K562 (cell line): ENCODE data around the gene GSTA3. TPM values are rescaled to one million over a fixed set of nuclear protein-coding genes. Genes with fewer than 3 reads are reported as not detected.

Source experiments
- ATAC-seq: fragments of 200-7000 bp; cut with Tn5 transposase; 3 replicates; pipeline ENCODE4 v1.9.1; 2020; ENCODE audit warnings: moderate library complexity
- BruUV-seq: library from RNA; stranded (reverse); fragments of 400-500 nt; replicated peaks from 2 replicates; lab custom pipeline; 2021; lab: Mats Ljungman, UMichigan
- CTCF ChIA-PET: fragments of 300-600 bp; formaldehyde crosslinking; extraction: SDS; loops from one replicate; lab custom pipeline; 2021; ENCODE audit warnings: low intra/inter-chr PET ratio; lab: Yijun Ruan, JAX
- POLR2A ChIA-PET: fragments of 300-600, 350-650 bp; sonication (Branson Sonifier 250); formaldehyde crosslinking; extraction: SDS; loops from one replicate; lab custom pipeline; 2021; ENCODE audit warnings: antibody characterized with exemption, inconsistent platforms; lab: Yijun Ruan, JAX
- DNase-seq, 4 experiments: peaks; one replicate each; pipeline versions ENCODE4 v3.0.0 to v3.0.0-alpha.2; 2011 to 2018; ENCODE audit warnings: low spot score in 3 of 4, mixed read lengths in 3 of 4; ENCODE audit errors: extremely low read depth in 1 of 4
- FAIRE-seq: peaks from 2 replicates; lab custom pipeline; 2011; peaks lifted over from hg19 to GRCh38; lab: Jason Lieb, UNC
- H2AFZ ChIP-seq: 2 replicates; pipeline ENCODE4 v1.6.0; 2011; ENCODE audit warnings: low read depth, low read length, control low read depth, inconsistent platforms
- H3K27ac ChIP-seq: fragments of 200-600 bp; 3 replicates; pipeline ENCODE4 v1.8.0; 2011; ENCODE audit warnings: low read depth, mild to moderate bottlenecking, control low read depth, inconsistent platforms, low read length, moderate library complexity, mixed read lengths; ENCODE audit errors: extremely low read depth
- H3K27me3 ChIP-seq, 2 experiments: fragments of 300-600 bp in 1 of 2; 2 replicates in 1 of 2; 3 replicates in 1 of 2; pipeline versions ENCODE4 v1.6.0 to v1.8.0; 2011; ENCODE audit warnings: inconsistent platforms in 2 of 2, low read length in 2 of 2, mild to moderate bottlenecking in 1 of 2, mixed read lengths in 1 of 2, moderate library complexity in 1 of 2; ENCODE audit not compliant: control insufficient read depth in 2 of 2, insufficient read depth in 2 of 2
- H3K36me3 ChIP-seq: fragments of 300-600 bp; 3 replicates; pipeline ENCODE4 v1.8.0; 2011; ENCODE audit warnings: mild to moderate bottlenecking, low read length, inconsistent platforms; ENCODE audit not compliant: control insufficient read depth, insufficient read depth
- H3K4me1 ChIP-seq, 2 experiments: fragments of 200-600 bp in 1 of 2; replicated peaks in 1 of 2; 2 replicates in 1 of 2; 3 replicates in 1 of 2; pipeline versions ENCODE4 v1.5.1 to v1.8.0; 2011; ENCODE audit warnings: inconsistent platforms in 2 of 2, low read length in 2 of 2, mild to moderate bottlenecking in 1 of 2, mixed read lengths in 1 of 2, moderate library complexity in 1 of 2; ENCODE audit not compliant: control insufficient read depth in 2 of 2, insufficient read depth in 2 of 2
- H3K4me2 ChIP-seq: 2 replicates; pipeline ENCODE4 v1.6.1; 2011; ENCODE audit warnings: low read length, control low read depth, inconsistent platforms, mixed read lengths; ENCODE audit not compliant: insufficient read depth
- H3K4me3 ChIP-seq: fragments of 200-600 bp; sonication (generic), shearing (Covaris generic); 2 replicates; pipeline ENCODE4 v1.5.1; 2016; ENCODE audit warnings: control low read depth, inconsistent platforms
- H3K79me2 ChIP-seq: fragments of 200-600 bp; 3 replicates; pipeline ENCODE4 v1.8.0; 2011; ENCODE audit warnings: low read length, inconsistent platforms; ENCODE audit not compliant: control insufficient read depth, insufficient read depth
- H3K9ac ChIP-seq, 2 experiments: 2 replicates each; pipeline versions ENCODE4 v1.6.0 to v1.6.1; 2011; ENCODE audit warnings: low read depth in 2 of 2, low read length in 2 of 2, control low read depth in 1 of 2, inconsistent platforms in 1 of 2, mild to moderate bottlenecking in 1 of 2, mixed read lengths in 1 of 2; ENCODE audit not compliant: insufficient read depth in 1 of 2
- H3K9me1 ChIP-seq: one replicate; pipeline ENCODE4 v1.6.0; 2011; ENCODE audit warnings: inconsistent platforms, mild to moderate bottlenecking, low read length, moderate library complexity; ENCODE audit not compliant: control insufficient read depth, insufficient read depth
- H3K9me3 ChIP-seq: replicated peaks from 2 replicates; pipeline ENCODE4 v1.5.1; 2011; ENCODE audit warnings: low read depth, low read length, inconsistent platforms; ENCODE audit not compliant: control insufficient read depth, insufficient read depth
- H4K20me1 ChIP-seq: replicated peaks from 2 replicates; pipeline ENCODE4 v1.6.1; 2011; ENCODE audit warnings: low read length, inconsistent platforms, mixed read lengths; ENCODE audit not compliant: control insufficient read depth, insufficient read depth
- BHLHE40 ChIP-seq: IDR thresholded peaks from 2 replicates; pipeline ENCODE4 v1.6.1; 2011; ENCODE audit warnings: low read length, improper control_type of control experiment
- CCNT2 ChIP-seq: IDR thresholded peaks from 2 replicates; pipeline ENCODE4 v1.6.1; 2011; ENCODE audit warnings: borderline replicate concordance, low read depth, mild to moderate bottlenecking, moderate library complexity, mixed read lengths, low read length; ENCODE audit not compliant: insufficient read length; ENCODE audit errors: extremely low read depth
- E2F5 ChIP-seq: sonication (generic); formaldehyde crosslinking; IDR thresholded peaks from 2 replicates; pipeline ENCODE4 v1.8.0; 2022; ENCODE audit warnings: mild to moderate bottlenecking, missing genetic modification reagents
- HDAC3 ChIP-seq: fragments of 450-650 bp; IDR thresholded peaks from 2 replicates; pipeline ENCODE4 v1.6.1; 2018; ENCODE audit warnings: borderline replicate concordance, mild to moderate bottlenecking, moderate library complexity; ENCODE audit not compliant: partially characterized antibody
- MCM3 ChIP-seq: fragments of 450-650 bp; IDR thresholded peaks from 2 replicates; pipeline ENCODE4 v1.6.1; 2016
- MEF2D ChIP-seq: conservative IDR thresholded peaks from 2 replicates; pipeline ENCODE4 v1.6.1; 2016; ENCODE audit warnings: low read depth, missing genetic modification characterization, missing compliant biosample characterization
- NR1H2 ChIP-seq: sonication (generic); formaldehyde crosslinking; IDR thresholded peaks from 2 replicates; pipeline ENCODE4 v1.4.0; 2020; ENCODE audit warnings: mild to moderate bottlenecking, missing genetic modification reagents
- POLR2B ChIP-seq: fragments of 450-650 bp; IDR thresholded peaks from 2 replicates; pipeline ENCODE4 v1.6.1; 2018; ENCODE audit warnings: low read depth; ENCODE audit not compliant: partially characterized antibody
- SMARCC2 ChIP-seq: fragments of 450-650 bp; IDR thresholded peaks from 2 replicates; pipeline ENCODE4 v1.6.1; 2017; ENCODE audit warnings: antibody characterized with exemption, moderate library complexity, mild to moderate bottlenecking, low read depth
- TFE3 ChIP-seq: fragments of 450-650 bp; formaldehyde crosslinking; IDR thresholded peaks from 2 replicates; pipeline ENCODE4 v1.4.0; 2020; ENCODE audit warnings: mild to moderate bottlenecking, mixed read lengths
- ZBTB26 ChIP-seq: fragments of 450-650 bp; formaldehyde crosslinking; IDR thresholded peaks from 2 replicates; pipeline ENCODE4 v1.4.0; 2022; ENCODE audit warnings: missing genetic modification characterization
- ZKSCAN3 ChIP-seq: fragments of 250-450 bp; sonication (Bioruptor Pico); IDR thresholded peaks from 2 replicates; pipeline ENCODE4 v1.4.0; 2020
- ZNF311 ChIP-seq: fragments of 250-450 bp; sonication (Bioruptor Pico); IDR thresholded peaks from 2 replicates; pipeline ENCODE4 v1.4.0; 2020; ENCODE audit warnings: mild to moderate bottlenecking, moderate library complexity
- ZNF592 ChIP-seq: fragments of 450-650 bp; IDR thresholded peaks from 2 replicates; pipeline ENCODE4 v1.6.1; 2017; ENCODE audit warnings: antibody characterized with exemption, mild to moderate bottlenecking
- ZSCAN32 ChIP-seq: fragments of 450-650 bp; formaldehyde crosslinking; IDR thresholded peaks from 2 replicates; pipeline ENCODE4 v1.4.0; 2020; ENCODE audit warnings: mild to moderate bottlenecking, moderate library complexity
- WGBS: fragments of 100-300 bp; shearing (Covaris generic); methylation state at CpG from one replicate; pipeline ENCODE4 v1.1.6; 2016; ENCODE audit warnings: low coverage, mixed read lengths; ENCODE audit not compliant: insufficient coverage; ENCODE audit errors: missing lambda C conversion rate; 5-methylcytosine and 5-hydroxymethylcytosine counted together
- in situ Hi-C: fragments of 300-500 bp; cut with MboI; formaldehyde crosslinking; loops from 4 replicates; pipeline ENCODE4 v1.15.0; 2018; ENCODE audit warnings: inconsistent platforms, mixed read lengths
- intact Hi-C: fragments of 100-400 bp; cut with micrococcal nuclease; formaldehyde crosslinking; loops from 2 replicates; pipeline ENCODE4 v1.14.2; 2022
- polyA plus RNA-seq, 8 experiments: library from polyadenylated mRNA; depleted of rRNA in 4 of 8; stranded (reverse) in 5 of 8; unstranded in 3 of 8; fragments of >200 nt; fragmentation: Nextera tagmentation in 2 of 8; fragmentation: Illumina TruSeq in 1 of 8; extraction: Ambion mirVana in 2 of 8; extraction: Trizol in 1 of 8; gene quantifications; 2 replicates each; pipeline versions ENCODE4 v1.2.1 to v1.2.3, GENCODE V29; 2011 to 2014; ENCODE audit warnings: inconsistent platforms in 1 of 8, missing spikeins in 1 of 8
- total RNA-seq, 7 experiments: library from RNA; depleted of rRNA in 6 of 7; stranded (reverse); fragments of >200 nt in 6 of 7; fragmentation: Illumina TruSeq in 2 of 7; extraction: Trizol in 2 of 7; gene quantifications; 2 replicates each; pipeline versions ENCODE4 v1.2.1 to v1.2.3, GENCODE V29; 2011 to 2021; ENCODE audit warnings: low replicate concordance in 1 of 7

The GSTA3 gene
- total and polyA plus RNA-seq, 9 of the 15 experiments (the other 6 are each of a cell fraction or from before 2014, with no cell fraction given), result not detected

GRCh38 chr6:52931351-52931750 is 21.9 kb upstream of the GSTA3 start:
- no peak for DNase-seq
- Histone ChIP-seq H3K36me3 (no peaks in the 10 kb centered on the region), H3K4me1 (peaks cover 0 to 3% of the 10 kb centered on the region in 2 experiments; a peak in 2 of 5 replicates), H3K9ac (no peak overlapping the region), H3K4me3 (no peak overlapping the region), H3K9me1 (no peaks in the 10 kb centered on the region), H3K27me3 (peaks cover 0 to 4% of the 10 kb centered on the region in 2 experiments; a peak in 2 of 5 replicates), H3K79me2 (no peaks in the 10 kb centered on the region), H3K9me3 (no peaks in the 10 kb centered on the region), H2AFZ (no peak overlapping the region), H3K4me2 (no peak overlapping the region), H4K20me1 (no peaks in the 10 kb centered on the region), H3K27ac (no peak overlapping the region)
- no TSS peak for BruUV-seq
- no peak for FAIRE-seq
- CTCF ChIA-PET, result no interaction called here
- intact Hi-C loops, result no loop called here
- ATAC-seq, result no peak
- POLR2A ChIA-PET, result no interaction called here
- 7% methylated on average over 2 of the region's 2 CpGs for WGBS
- in situ Hi-C loops, result no loop called here
- TF ChIP-seq NR1H2, result no peak
- no peak for TF ChIP-seq ZNF592
- TF ChIP-seq E2F5 (CRISPR knock-in tag), result no peak
- TF ChIP-seq ZBTB26 (CRISPR knock-in tag), result no peak
- no peak for TF ChIP-seq SMARCC2
- no peak for TF ChIP-seq MEF2D
- TF ChIP-seq HDAC3, result no peak
- TF ChIP-seq ZKSCAN3 (CRISPR knock-in tag), result no peak
- TF ChIP-seq TFE3 (CRISPR knock-in tag), result no peak
- TF ChIP-seq ZNF311 (CRISPR knock-in tag), result no peak
- TF ChIP-seq BHLHE40, result no peak
- TF ChIP-seq CCNT2, result no peak
- no peak for TF ChIP-seq POLR2B
- no peak for TF ChIP-seq MCM3
- TF ChIP-seq ZSCAN32 (CRISPR knock-in tag), result no peak
